Femur (tissue), 1 donor: ENCODE results near the gene RASSF8.
A peak's percentile ranks its signal among the peaks of the same experiment; 100 is the strongest.

ENCODE experiments used
- DNase-seq: peaks from one replicate; pipeline ENCODE4 v3.0.0-alpha.2; 2017

The RASSF8 gene

GRCh38 chr12:25958428-25959070, at the start of gene RASSF8:
TSS of gene RASSF8 (plus strand) at chr12:25958682. CDS start at chr12:26055344, 96,662 bp downstream.
- DNase-seq, result peak; percentile 86

DNA sequence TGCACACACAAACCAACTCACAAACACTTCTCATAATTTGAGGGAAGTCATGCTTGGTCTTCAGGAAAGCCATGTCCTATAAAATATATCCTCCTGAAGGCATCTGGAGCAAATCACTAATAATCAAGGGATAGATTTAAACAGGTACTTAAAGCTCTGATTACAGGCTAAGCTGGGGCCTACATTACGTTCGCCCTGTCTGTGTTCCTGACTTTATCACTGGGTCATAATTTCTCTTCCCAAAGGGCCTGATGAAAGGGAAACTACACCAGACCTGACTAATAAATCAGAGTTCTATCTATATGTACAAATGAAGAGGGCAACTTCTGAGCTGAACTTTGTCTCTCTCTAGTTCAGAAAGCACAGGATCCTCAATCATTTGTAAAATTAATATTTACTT, 43.9 kb upstream of the RASSF8 start:
- no peak for DNase-seq

DNA sequence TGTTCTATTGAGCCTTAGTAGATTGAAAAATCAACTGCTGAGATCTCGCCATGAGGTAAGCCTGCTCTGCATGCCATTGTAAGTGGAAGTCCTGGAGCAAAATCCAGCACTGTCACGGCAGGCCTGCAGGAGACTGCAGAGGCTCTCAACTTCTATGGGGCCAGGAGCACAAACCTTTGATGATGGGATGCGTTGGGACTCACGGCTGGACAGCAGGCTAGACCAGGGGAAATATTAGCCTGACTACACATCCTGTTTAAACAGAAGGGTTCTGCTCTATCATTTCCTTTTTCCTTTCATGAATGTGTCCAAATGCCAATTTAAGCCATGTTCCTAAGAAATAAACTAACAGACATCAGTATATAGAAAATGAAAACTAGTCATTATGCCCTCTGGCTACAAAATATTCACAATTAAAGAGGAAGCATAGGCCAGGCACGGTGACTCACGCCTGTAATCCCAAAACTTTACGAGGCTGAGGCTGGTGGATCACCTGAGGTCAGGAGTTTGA, 33.9 kb upstream of the RASSF8 start:
- DNase-seq, result no peak

DNA sequence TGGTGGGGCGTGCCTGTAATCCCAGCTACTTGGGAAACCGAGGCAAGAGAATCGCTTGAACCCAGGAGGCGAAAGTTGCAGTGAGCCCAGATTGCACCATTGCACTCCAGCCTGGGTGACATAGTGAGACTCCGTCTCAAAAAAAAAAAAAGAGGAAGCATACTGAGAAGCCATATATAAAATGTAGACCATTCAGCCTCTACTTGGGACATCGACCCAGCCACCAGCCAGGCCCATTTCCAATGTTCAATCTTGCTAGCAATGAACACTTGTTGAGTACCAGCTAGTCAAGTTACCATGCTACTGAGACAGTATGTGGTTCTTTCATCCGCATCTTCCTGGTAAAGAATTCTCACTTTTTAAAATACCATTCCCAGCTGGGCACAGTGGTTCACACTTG, 33.4 kb upstream of the RASSF8 start:
- no peak for DNase-seq

- DNase-seq, result no peak
These were observed 31.9 kb upstream of the RASSF8 start for GRCh38 chr12:25926536-25926935.

GRCh38 chr12:25929142-25929541, 29.3 kb upstream of the RASSF8 start:
- no peak for DNase-seq

DNA sequence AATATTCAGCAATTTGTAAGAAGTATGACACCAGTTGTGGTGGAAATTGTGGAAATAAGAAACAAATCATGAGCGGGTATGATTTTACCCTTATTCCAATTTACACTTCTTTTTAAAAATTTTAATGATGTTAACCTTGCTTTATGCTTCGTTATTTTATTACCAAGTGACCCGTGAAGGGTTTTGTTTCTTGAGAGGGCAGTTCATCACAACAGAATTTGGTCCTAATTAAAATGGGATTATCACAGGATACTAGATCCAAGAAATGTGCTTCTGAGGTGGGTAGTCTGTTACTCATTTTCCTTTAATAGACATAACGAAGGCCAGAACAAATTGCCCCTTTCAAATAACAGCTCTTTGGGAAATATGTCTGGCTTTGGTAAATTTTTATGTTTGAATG, 25.5 kb upstream of the RASSF8 start:
- DNase-seq, result no peak

DNA sequence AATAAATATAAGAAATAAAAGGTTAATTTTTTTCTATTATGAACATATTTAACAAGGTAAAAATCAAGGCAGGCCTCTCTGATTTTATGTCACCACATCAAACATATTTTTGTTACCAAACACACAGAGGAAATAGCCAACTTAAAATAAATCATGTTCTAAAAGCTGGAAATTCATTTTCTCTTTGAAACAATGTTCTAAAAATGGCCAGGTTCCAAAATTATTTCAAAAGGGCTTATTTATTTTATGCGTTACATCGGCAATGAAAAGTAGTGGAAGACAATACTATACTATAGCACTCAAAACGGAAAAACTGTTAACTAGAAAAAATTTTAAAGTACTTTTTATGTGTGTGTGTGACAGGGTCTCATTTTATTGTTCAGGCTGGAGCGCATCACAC, 24.0 kb upstream of the RASSF8 start:
- no peak for DNase-seq

GRCh38 chr12:25935355-25936144, 22.9 kb upstream of the RASSF8 start:
- no peak for DNase-seq

DNA sequence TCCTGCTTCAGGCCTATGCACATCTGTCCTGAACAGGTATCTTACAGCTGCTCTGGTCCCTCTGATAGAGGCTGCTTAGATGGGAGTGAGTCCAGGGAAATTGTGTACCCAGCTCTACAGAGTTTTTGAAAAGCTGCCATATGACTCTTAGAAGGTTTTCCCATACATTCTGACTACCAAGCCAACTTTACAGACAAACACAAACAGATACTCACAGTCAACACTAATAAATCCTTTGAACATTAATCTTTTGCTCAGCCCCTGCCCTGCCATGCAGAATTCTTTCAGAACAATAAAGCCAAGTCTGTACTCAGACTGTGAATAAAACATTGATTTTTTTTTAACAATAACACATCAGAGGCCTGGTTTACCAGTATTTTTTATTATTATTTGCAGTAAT, 21.4 kb upstream of the RASSF8 start:
- DNase-seq, result no peak

- DNase-seq, result no peak
These were observed 19.9 kb upstream of the RASSF8 start for GRCh38 chr12:25938581-25938980.

DNA sequence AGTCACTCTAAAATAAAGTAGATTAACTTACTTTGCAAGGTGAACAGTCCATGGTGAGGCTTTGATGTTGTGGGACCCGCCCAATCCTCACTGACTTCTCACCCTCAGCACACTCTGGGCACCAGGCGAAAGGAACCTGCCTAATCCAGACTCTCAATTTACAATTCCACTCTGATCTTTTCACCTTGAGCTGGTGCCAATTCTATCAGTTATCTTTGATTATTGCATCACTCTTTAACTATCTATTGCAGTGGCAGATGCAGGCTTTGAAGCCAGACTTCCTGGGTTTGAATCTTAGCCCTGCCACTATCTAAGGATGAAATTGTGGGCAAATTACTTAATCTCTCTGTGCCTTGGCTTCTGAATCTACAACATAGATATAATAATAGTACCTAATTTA, 18.9 kb upstream of the RASSF8 start:
- no peak for DNase-seq

- DNase-seq, result no peak
These were observed 17.6 kb upstream of the RASSF8 start for GRCh38 chr12:25940886-25941285.

DNA sequence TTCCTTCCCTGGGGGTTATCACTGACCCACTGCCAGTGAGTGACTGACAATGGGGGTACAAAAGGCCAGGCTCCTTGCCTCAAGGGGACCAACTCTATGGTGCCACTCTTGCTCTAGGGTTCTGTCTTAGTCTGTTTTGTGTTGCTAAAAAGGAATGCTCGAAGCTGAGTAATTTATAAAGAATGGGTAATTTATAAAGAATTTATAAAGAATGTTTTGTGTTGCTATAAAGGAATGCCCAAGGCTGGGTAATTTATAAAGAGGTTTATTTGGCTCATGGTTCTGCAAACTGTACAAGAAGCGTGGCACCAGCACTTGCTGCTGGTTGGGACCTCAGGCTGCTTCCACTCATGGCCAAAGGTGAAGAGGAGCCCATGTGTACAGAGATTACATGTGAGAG, 15.8 kb upstream of the RASSF8 start:
- no peak for DNase-seq

GRCh38 chr12:25943940-25944339, 14.5 kb upstream of the RASSF8 start:
- DNase-seq, result no peak

GRCh38 chr12:25949343-25949742, 9.1 kb upstream of the RASSF8 start:
- DNase-seq, result no peak

- DNase-seq, result no peak
These were observed 8.0 kb upstream of the RASSF8 start for GRCh38 chr12:25950329-25951115.

GRCh38 chr12:25957793-25958427, 572 bp upstream of the RASSF8 start:
- no peak for DNase-seq

DNA sequence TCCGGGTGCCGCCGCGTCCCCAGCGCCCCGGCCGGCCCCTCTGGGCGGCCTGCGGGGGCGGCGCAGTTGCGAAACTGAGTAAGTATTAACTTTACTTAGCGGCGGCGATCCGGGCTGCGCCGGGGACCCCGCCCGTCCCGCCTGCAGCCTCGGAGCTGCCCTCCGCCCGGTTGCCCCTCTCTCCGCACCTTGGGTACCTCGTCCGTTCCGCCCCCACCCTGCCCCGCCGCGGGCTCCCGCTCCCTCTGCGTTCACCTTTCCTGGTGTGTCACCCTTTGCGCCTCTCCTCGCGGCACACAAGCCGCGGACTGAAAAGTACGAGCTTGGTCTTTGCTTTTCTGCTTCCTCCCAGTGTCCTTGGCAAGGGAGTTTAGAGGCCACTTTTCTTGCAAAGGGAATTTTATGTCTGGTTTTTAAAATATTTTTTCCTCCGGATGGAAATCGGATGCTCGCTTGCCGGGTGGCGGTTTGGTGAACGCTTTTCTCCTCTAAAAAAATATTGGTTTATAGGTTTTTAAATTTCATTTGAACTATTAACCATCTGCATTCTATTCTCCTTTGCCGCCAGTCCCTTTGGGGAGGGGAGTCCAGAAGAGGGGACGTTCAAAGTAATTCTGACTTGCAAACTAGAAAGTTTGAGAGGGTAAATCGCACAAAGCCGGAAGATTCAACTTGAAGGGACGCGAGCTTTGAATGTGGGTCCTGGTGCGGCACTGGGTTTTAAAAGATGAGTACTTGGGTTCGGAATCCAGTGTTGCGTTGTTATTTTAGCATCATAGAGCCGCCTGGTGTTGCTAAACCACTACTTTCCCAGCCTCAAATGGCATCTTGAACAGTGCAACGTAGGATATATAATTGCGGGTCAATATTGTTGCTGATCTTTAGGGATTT, 834 bp downstream of the RASSF8 start:
- peak; percentile 62 for DNase-seq

DNA sequence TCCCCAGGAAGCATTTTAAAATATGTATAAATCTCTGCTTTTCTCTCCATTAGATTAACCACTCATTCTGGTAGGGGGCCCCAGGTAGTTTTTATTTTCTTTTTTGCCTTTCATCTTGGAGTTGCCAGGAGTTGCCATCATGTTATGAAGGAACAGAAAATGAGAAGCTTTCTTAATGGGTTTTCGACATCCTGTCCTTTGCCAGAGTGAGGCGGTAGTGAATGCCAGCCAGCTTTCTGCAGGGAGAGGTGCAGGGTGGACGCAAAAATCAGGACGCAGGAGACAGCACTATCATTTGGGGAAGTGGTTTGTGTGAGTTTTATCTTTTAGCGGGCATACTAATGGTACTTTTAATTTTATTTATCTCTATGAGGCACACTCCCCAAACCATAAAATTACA, 1.7 kb downstream of the RASSF8 start:
- DNase-seq, result peak; percentile 49

- DNase-seq, result no peak
These were observed 2.5 kb downstream of the RASSF8 start for GRCh38 chr12:25960961-25961360.

- no peak for DNase-seq
These were observed 4.5 kb downstream of the RASSF8 start for GRCh38 chr12:25962932-25963525.
